GM13977 (cell line): ENCODE data around the gene SYMPK.

ENCODE experiments used
- DNase-seq: peaks from one replicate; pipeline ENCODE4 v3.0.0; 2012; ENCODE audit warnings: low spot score
- in situ Hi-C: fragments of 300-500 bp; cut with MboI; formaldehyde crosslinking; loops from one replicate; pipeline ENCODE4 v1.12.0; 2022; ENCODE audit warnings: low sequenced_read_pairs, low pct_unique_long_range_greater_than_20kb, mixed read lengths, inconsistent platforms; ENCODE audit not compliant: unreplicated experiment
- TF ChIP-seq, protein P1 (sequence below): IDR thresholded peaks from 2 replicates; pipeline ENCODE4 v1.5.1; 2012; ENCODE audit warnings: mild to moderate bottlenecking, control low read depth; ENCODE audit not compliant: insufficient read depth; ENCODE audit errors: extremely low read depth, missing control alignments

Gene SYMPK

DNA sequence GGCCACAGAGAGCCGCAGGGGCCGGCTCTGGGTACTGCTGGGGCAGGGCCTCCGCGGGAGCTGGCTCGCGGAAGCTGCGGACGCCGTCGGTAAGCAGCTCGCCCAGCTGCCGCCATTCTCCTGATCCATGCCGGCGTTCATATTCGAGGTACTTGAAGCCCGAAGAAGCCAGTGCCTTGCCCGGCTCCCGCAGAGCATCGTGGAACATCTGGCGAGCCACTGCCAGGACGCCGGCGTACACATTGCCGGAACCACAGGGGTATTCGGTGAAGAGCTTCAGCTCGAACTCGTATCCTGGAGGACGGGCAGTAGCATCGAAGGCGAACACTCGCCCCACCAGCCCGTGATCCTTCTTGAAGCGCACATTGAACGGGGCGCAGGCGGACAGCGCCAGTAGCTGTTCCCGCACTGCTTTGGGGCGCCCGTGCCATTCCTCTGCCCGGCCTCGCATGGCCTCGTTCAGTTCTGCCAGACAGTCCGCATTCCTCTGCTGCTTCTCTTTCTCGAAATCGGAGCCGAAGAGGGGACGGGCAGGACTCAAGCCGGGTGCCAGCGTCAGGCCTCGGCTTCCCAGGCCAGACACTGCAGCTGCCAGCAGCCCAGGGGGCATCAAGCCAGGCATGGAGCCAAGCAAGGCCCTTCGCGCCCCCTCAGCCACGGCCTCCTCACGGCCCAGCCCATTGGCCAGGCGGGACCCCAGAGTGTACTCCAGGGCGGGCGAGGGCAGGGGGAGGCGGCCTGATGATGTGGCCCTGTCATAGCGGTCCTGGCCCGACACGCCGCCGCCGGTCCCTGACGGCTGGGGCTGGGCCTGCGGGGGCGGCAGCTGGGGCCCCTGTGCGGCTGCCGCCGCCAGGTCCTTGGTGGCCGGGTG is 22.0 kb upstream of the SYMPK start:
- TF ChIP-seq, protein P1, sequence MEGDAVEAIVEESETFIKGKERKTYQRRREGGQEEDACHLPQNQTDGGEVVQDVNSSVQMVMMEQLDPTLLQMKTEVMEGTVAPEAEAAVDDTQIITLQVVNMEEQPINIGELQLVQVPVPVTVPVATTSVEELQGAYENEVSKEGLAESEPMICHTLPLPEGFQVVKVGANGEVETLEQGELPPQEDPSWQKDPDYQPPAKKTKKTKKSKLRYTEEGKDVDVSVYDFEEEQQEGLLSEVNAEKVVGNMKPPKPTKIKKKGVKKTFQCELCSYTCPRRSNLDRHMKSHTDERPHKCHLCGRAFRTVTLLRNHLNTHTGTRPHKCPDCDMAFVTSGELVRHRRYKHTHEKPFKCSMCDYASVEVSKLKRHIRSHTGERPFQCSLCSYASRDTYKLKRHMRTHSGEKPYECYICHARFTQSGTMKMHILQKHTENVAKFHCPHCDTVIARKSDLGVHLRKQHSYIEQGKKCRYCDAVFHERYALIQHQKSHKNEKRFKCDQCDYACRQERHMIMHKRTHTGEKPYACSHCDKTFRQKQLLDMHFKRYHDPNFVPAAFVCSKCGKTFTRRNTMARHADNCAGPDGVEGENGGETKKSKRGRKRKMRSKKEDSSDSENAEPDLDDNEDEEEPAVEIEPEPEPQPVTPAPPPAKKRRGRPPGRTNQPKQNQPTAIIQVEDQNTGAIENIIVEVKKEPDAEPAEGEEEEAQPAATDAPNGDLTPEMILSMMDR: no peak
- in situ Hi-C loops: no loop called here
- peak; percentile 67 for DNase-seq

GRCh38 chr19:45883881-45884681 is 21.1 kb upstream of the SYMPK start:
- TF ChIP-seq, protein P1: no peak
- in situ Hi-C loops: no loop called here
- no peak for DNase-seq

GRCh38 chr19:45883586-45883880 is 20.6 kb upstream of the SYMPK start:
- TF ChIP-seq, protein P1: no peak
- no peak for DNase-seq
- in situ Hi-C loops: no loop called here

- in situ Hi-C loops: no loop called here
These were observed 20.0 kb upstream of the SYMPK start for GRCh38 chr19:45882652-45883585.

GRCh38 chr19:45881909-45882528 is 19.1 kb upstream of the SYMPK start:
- DNase-seq: no peak
- TF ChIP-seq, protein P1: no peak
- in situ Hi-C loops: no loop called here

More at GRCh38 chr19:45882652-45883585, 20.0 kb upstream of the SYMPK start:
- TF ChIP-seq, protein P1: peak; percentile 100
- DNase-seq: peak; percentile 93
